HG03442 (cell line): ENCODE measurements around the gene CEP78.
A peak's percentile ranks its signal among the peaks of the same experiment; 100 is the strongest.
"Not testable (repeated sequence)": the region's sequence is repeated elsewhere in the genome, so short reads cannot be mapped to it uniquely, and the experiment has no call there.

Experiments used
- ATAC-seq: cut with Tn5 transposase; IDR thresholded peaks from one replicate; pipeline ENCODE4 v1.9.1; 2021; ENCODE audit warnings: mild to moderate bottlenecking, moderate library complexity; ENCODE audit not compliant: unreplicated experiment

Gene CEP78, protein sequence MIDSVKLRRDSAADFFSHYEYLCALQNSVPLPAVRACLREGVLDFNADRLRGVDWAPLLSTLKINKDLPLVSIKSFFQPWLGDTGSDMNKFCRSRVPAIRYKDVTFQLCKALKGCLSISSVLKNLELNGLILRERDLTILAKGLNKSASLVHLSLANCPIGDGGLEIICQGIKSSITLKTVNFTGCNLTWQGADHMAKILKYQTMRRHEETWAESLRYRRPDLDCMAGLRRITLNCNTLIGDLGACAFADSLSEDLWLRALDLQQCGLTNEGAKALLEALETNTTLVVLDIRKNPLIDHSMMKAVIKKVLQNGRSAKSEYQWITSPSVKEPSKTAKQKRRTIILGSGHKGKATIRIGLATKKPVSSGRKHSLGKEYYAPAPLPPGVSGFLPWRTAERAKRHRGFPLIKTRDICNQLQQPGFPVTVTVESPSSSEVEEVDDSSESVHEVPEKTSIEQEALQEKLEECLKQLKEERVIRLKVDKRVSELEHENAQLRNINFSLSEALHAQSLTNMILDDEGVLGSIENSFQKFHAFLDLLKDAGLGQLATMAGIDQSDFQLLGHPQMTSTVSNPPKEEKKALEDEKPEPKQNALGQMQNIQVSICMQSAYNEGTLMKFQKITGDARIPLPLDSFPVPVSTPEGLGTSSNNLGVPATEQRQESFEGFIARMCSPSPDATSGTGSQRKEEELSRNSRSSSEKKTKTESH

GRCh38 chr9:78235762-78236550, at the start of gene CEP78:
TSS of gene CEP78 (plus strand) at chr9:78236075. CDS start at chr9:78236351, 276 bp downstream.
- peak; percentile 98 for ATAC-seq

DNA sequence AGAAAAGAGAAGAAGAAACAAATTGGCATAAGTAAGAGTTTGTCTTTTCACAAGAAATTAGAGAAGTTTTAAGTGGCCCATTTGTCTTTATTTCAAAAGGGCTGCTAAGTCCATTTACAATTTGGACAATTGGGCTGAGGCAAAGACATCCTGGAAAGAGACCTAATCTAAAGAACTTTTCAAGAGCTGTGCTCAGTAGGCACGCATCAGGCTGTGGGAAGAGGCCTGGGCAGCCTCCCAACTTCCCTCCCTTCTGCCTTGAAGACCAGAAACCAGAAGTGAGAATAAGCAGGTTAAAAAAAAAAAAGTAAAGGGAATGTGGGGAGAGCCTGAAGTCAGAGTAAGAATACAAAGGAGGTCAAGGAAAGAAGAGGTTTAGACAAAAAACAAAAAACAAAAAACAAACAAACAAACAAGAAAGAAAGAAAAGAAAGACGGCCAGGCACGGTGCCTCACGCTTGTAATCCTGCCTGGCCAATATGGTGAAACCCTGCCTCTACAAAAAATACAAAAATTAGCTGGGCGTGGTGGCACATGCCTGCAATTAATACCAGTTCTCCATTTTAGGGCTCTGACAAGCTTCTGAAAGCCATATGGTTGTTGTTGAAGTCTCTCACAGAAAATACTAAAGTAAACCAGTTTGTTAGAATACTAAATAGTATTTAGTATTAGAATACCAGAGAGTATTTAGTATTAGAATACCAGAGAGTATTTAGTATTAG, 48.0 kb upstream of the CEP78 start:
- no peak for ATAC-seq

- no peak for ATAC-seq
Observed at GRCh38 chr9:78188594-78188993, 47.3 kb upstream of the CEP78 start.

- no peak for ATAC-seq
Observed at GRCh38 chr9:78189001-78189400, 46.9 kb upstream of the CEP78 start.

DNA sequence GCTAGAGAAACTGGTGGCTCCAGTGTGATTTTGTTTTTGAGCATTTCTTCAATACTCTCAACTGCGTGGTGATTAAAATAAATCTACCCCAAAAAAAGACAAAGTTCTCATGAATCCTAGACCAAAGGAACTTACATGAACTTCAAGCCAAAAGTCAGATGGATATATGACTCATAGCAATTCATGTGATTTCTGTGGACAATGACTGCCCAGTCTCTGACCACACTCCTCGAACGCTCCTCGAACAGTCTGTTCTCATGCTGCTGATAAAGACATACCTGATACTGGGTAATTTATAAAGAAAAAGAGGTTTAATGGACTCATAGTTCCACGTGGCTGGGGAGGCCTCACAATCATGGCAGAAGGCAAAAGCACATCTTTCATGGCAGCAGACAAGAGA, 46.4 kb upstream of the CEP78 start:
- no peak for ATAC-seq

DNA sequence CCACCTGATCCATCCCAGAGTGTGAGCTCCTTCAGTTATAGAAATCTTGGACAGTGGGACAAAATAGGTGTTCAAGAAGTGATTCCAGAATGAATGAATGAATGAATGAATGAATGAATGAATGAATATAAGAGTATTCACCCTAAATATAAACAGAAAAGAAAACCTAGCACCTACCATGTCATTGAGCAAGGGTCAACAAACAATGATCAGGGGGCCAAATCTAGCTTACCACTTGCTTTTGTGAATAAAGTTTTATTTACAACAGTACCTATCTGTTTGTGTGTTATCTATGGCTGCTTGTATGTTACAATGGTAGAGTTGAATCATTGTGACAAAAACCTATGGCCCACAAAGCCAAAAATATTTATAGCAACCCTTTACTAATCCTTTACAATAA, 43.9 kb upstream of the CEP78 start:
- no peak for ATAC-seq

GRCh38 chr9:78196258-78196657, 39.6 kb upstream of the CEP78 start:
- ATAC-seq: peak; percentile 36

DNA sequence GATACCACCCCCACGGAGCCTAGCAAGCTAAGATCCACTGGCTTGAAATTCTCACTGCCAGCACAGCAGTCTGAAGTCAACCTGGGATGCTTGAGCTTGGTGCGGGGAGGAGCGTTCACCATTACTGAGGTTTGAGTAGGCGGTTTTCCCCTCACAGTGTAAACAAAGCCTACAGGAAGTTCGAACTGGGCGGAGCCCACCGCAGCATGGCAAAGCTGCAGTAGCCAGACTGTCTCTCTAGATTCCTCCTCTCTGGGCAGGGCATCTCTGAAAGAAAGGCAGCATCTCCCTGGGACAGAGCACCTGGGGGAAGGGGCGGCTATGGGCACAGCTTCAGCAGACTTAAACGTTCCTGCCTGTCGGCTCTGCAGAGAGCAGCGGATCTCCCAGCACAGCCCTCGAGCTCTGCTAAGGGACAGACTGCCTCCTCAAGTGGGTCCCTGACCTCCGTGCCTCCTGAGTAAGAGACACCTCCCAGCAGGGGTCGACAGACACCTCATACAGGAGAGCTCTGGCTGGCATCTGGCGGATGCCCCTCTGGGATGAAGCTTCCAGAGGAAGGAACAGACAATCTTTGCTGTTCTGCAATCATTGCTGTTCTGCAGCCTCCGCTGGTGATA, 34.6 kb upstream of the CEP78 start:
- ATAC-seq: peak; percentile 73

GRCh38 chr9:78207319-78207718, 28.6 kb upstream of the CEP78 start:
- ATAC-seq: no peak

- ATAC-seq: no peak
Observed at GRCh38 chr9:78207901-78208300, 28.0 kb upstream of the CEP78 start.

GRCh38 chr9:78209127-78209526, 26.7 kb upstream of the CEP78 start:
- ATAC-seq: no peak

DNA sequence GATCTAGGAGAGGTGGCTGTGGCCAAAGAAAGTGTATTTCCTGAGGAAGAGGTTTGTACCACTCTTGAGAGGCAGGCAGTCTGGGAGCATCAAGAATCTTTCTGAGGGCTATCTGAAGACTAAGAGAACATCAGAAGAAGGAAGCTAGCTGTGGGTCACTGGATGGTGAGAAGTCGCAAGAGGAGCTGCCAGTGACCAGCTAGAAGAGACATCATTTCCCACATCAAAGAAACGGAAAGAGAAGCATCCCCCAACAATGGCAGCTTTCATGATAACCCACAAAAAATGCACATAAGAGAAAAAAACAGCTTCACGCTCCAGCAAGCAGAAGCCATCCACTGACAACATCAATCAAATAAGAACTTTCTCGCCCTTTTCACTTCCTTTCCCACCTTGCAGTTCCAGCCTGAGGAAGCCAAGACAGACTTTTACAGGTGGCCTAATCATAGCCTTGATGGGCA, 25.0 kb upstream of the CEP78 start:
- peak; percentile 94 for ATAC-seq

DNA sequence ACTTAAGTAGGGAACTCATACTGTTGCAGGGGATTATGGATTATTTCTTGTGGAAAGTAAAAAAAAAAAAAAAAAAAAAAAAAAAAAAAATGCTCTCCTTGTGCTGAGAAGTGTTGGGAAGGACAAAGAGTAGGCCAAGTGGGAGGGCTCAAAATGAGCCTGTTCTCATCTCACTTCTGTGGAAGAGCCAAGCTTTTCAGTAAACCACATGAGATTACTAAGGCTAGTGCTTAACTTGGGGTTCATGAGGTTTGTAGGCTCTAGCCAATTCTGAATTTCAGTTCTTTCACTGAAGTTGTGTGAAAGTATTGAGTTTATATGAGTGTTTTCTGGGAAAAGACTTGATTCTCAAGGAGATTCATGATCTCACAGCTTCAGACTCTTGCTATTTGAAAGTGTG, 23.0 kb upstream of the CEP78 start:
- ATAC-seq: no peak

- ATAC-seq: no peak
Observed at GRCh38 chr9:78213712-78214111, 22.2 kb upstream of the CEP78 start.

DNA sequence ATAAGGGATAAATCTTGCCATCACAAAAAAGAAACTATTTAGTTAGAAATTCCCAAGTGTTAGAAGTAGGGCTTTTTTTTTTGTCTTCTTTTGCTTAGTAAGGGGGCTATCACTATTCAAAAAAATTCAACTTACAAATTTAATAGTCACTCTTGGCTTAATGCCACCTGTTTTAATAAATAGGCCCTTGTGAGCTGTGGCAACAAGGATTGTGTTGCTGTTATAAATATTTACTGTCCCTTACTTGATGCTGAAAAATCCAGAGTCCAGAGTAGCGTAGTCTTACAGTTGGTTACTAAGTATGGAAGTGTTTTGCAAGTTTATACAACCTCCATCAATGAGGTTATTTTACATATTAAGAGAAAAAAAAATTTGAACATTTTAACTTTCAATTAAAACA, 21.4 kb upstream of the CEP78 start:
- no peak for ATAC-seq

- ATAC-seq: no peak
Observed at GRCh38 chr9:78215706-78216105, 20.2 kb upstream of the CEP78 start.

GRCh38 chr9:78218890-78219289, 17.0 kb upstream of the CEP78 start:
- no peak for ATAC-seq

DNA sequence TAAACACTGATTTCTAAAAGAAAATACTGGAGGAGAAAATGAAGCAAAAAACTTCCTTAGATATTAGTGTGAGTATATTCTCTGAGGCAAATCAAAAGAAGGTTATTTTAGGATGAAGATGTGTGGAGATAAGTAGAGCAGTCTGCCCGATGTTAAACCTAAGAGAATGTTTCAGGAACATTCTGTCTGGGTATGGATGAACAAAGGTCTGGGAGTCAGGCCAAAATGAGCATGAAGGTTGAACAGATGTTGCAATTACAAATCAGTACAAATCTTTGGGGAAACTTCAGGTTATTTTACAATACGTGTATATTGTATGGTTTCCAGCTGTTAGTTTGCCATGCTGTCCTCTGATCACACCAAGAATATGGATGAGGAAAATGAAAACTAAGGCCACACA, 14.4 kb upstream of the CEP78 start:
- ATAC-seq: no peak

DNA sequence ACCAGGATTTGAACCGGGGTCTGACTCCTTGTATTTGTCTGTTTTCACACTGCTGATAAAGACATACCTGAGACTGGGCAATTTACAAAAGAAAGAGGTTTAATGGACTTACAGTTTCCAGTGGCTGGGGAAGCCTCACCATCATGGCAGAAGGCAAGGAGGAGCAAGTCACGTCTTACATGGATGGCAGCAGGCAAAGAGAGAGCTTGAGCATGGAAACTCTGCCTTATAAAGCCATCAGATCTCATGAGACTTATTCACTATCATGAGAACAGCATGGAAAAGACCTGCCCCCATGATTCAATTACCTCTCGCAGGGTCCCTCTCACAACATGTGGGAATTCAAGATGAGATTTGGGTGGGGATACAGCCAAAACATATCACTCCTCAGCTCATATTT, 14.0 kb upstream of the CEP78 start:
- not testable (repeated sequence) for ATAC-seq

GRCh38 chr9:78230761-78231160, 5.1 kb upstream of the CEP78 start:
- ATAC-seq: no peak
